Fibroblast of the conjunctiva (primary cell): ENCODE data around the gene FNDC3B.

ENCODE experiments used
- DNase-seq: peaks from one replicate; pipeline ENCODE4 v3.0.0-alpha.2; 2010; ENCODE audit warnings: low read depth

Gene FNDC3B

GRCh38 chr3:172315401-172316091 is 276.2 kb downstream of the FNDC3B start:
- peak; percentile 28 for DNase-seq

GRCh38 chr3:172316758-172317157 is 277.4 kb downstream of the FNDC3B start:
- DNase-seq, result no peak

DNA sequence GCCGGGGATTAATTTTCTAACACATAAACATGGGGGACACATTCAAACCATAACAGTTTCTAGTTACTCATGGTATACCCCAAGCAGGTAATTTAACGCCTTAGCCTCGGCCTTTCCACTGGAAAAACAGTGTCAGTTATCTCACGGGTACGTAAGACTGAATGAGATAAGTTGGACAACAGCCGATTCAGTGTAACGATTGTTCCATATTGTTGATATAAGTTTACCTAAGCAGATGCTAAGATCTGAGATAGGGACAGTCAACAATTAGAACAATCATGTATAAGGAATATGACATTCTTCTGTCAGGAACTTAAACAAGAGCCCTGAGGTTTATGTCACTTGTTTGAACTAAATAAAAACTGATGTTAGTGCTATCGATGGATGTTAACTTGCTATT is 278.1 kb downstream of the FNDC3B start:
- no peak for DNase-seq

- peak; percentile 82 for DNase-seq
These were observed 278.6 kb downstream of the FNDC3B start for GRCh38 chr3:172317984-172318383.

DNA sequence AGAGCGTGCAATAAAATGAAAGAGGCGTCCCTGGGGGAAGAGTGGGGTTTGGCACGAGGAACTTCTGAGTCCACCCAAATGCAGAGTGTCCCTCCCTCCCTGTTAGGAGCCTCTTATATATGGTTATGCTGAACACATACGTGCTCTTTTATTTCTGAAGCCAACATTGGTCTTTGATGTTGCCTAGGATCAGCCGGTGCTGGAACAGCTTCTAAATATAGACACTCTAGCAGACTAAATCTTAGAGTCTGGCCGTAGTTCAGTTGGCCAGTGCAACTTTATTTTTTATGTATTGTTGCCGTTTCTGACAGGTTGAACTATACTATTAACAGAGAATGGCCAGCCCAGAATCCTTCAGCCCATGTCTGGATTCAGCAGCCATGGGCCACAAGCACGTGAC is 280.2 kb downstream of the FNDC3B start:
- no peak for DNase-seq

DNA sequence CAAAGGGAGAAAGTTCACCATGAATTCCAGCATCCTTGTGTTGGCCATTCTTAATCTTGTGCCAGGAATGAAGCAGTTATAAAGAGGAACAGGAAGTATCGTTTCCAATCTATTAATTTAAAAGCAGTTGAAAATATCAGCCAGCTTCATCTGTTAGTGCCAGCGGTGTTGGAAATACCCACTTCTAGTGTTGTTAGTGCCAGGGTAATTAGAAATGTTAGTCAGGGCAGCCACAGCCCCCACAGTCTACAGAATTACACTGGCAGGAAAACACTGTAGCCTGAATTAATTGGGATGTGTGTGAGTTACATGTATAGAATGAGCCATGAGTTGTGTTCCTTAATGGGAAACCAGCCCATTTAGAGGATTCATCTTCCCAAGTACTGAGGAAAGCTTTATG is 281.1 kb downstream of the FNDC3B start:
- no peak for DNase-seq

- DNase-seq, result no peak
These were observed 281.7 kb downstream of the FNDC3B start for GRCh38 chr3:172321035-172321434.

DNA sequence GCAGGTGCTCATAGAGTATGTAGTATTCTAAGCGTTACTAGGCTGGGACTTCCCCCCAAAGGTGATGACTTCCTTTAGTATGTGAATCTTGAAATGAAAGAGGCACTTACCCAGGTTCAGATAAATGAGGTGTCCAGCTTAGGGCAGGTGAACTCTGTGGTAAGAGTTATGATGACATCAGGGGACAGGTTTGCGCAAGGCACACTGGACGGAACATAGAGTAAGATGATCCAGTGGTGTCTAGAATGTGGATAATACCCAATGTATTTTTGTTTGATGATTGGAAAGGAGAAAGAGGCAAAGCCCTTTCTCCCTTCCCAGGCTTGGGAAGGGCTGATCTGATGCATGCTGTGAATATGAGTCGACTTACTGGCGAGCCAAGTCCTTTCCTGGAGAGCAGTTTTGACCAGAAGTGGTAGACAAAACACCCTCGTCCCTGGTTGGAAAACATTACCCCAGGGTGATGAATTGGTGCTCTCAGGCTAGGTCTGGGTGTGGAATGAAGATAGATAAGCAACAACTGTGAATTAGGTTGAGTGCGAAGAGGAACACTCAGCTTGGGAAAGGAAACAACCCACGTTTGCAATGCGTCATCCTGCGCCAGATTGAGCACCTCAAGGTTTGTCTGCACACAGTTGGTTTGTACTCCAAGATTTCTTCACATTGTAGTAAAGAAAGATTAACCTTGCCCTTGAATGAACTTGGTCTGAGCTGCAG is 284.7 kb downstream of the FNDC3B start:
- no peak for DNase-seq

- DNase-seq, result no peak
These were observed 285.3 kb downstream of the FNDC3B start for GRCh38 chr3:172324611-172325203.

- DNase-seq, result no peak
These were observed 286.1 kb downstream of the FNDC3B start for GRCh38 chr3:172325461-172325860.

GRCh38 chr3:172326993-172327392 is 287.6 kb downstream of the FNDC3B start:
- no peak for DNase-seq

GRCh38 chr3:172328282-172328681 is 288.9 kb downstream of the FNDC3B start:
- no peak for DNase-seq

DNA sequence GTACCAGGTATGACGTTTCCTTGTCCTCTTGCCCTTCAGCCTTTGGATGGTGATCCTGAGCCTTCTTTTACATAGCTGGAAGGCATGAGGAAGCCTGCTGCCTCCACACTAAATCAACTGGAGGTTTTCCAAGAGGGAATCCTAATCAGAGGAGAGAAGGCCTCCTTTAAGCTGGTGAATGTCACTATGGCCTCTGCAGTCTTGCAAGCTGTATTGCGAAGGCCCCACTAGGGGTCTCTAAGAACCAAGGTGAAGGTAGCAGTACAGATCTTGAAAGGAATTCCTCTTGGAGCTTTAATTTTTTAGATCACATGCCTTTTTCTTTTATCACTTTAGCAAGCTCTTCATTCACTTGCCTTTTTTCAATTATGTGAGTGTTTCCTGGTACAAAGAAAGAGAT is 289.7 kb downstream of the FNDC3B start:
- no peak for DNase-seq

DNA sequence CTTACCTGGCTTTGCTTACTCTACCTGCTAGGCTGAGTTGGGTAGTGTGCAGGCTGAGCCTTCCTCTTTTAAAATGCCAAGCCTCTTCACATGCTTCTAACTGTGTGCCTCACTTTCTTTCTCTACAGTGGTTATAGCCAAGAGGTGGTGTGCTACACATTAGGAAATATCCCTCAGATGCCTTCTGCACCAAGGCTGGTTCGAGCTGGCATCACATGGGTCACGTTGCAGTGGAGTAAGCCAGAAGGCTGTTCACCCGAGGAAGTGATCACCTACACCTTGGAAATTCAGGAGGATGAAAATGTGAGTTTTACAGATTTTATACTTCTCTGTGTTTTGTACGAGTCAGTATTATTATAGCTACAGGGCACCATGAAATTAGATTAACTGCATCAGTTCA is 291.0 kb downstream of the FNDC3B start:
- no peak for DNase-seq

- DNase-seq, result peak; percentile 43
These were observed 293.1 kb downstream of the FNDC3B start for GRCh38 chr3:172332256-172333041.

GRCh38 chr3:172333042-172333377 is 293.6 kb downstream of the FNDC3B start:
- DNase-seq, result no peak

DNA sequence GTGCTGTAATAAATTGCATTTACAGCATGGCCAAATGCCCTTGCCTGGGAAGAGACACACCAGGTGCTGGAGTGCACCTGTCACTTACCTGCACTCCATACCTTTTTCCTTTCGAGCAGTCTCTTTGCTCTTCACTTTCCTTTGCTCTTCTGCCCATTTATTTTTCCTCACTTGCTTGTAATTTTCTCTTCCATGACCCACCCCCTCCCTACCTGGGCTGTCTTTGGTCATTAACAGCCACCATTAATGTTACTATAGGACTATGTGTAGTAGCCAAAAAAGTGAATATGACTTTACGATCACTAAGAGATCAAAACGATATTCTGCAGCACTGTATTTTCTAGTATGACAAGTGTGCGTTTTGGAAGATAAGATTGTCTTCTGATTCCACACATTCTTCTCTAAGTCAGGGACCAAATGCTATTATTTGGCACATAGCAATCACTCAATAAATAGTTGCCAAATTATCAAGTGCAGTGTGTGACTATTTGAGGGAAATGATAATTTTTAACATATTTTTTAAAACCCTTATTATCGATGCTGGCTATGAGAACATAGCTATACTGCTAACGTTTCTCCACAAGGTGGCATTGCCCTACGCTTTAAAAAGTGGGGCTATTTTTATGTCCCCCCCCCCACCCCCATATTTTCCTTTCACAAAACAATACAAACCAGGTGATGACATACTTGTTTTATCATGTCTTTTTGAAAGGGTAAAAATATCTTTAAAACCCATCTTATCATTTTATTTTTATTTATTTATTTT is 294.5 kb downstream of the FNDC3B start:
- no peak for DNase-seq

DNA sequence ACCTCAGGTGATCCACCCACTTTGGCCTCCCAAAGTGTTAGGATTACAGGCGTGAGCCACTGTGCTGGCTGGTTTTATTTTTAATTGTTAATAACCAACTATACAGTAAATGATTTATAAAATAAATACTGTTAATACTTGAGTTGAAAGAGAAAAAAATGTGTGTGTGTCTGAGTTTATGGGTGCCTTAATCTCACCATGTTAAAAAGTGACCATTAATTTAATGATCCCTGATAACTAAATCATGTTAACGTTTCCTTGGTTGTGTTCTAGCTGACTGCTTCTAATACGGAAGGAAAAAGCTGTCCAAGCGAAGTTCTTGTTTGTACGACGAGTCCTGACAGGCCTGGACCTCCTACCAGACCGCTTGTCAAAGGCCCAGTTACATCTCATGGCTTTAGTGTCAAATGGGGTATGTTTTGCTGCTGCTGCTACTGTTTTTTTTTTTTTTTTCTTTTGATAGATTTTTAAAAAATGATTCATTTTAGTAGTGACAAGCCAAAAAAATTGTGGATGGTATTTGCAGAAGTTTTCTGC is 295.4 kb downstream of the FNDC3B start:
- DNase-seq, result no peak

DNA sequence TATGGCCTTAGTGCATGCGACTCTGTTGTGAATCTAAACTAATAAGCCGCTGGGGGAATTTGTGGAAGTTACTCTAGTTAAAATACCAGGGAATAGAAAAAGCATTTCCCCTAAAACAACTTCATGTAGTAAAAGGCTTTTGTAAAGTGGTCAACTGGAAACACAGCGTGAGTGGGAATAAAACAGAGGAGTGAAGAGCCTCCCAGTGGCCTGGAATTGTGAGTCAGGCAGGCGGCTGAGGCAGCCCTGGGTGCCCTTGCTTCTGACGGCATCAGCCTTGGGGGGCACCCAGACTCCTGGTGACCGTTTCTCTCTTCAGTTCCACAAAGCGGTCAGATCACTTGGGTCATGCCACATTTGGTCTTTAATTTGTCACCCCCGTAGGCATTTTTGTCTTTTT is 300.5 kb downstream of the FNDC3B start:
- DNase-seq, result no peak

DNA sequence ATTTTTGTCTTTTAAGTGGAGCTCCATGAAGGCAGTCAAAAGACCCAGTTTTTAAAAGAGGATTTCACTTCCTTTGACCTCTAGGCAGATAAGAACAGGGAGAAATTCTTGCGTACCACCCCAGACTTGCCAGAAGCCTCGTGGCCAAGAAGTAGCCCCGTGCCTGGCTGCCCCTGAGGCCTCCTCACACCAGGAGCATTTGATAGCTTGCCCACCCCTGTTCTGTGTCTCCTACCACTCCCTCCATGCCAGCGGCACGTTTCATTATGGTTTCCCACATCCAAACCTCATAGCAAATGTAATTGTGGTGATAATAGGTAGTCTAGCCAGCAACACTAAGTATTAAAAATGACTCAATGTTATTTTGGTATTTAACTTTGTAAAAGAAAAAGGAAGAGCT is 301.2 kb downstream of the FNDC3B start:
- DNase-seq, result no peak

DNA sequence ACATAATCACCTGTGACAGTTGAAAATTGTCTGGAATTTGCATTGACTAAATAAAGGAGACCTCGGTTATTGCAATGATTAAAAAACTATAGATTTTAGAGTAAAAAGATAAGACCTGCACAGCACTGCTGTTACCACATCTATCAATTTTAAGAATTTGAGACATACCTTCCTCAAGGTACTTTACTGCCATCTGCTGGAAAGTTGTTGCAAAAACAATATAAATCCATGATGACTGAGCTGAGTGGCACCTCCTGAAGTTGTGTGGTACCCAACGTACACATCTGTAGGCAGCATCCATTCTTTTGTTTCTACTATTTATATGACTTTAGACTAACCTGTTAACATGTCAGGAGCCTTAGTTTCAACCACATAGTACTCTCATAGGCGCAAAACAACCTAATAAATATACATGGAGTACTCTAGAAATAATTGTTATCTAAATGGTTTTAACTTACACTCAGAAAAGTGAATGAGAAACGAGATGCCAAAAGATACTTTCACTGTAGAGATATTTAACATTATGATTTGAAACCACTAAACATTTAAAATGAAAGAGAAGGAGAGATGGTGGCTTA is 302.2 kb downstream of the FNDC3B start:
- DNase-seq, result peak; percentile 48
